ENCODE results near the gene ZNF483. TPM values are rescaled to one million over a fixed set of nuclear protein-coding genes. Genes with fewer than 3 reads are reported as not detected.
"Not testable (repeated sequence)": the region's sequence is repeated elsewhere in the genome, so short reads cannot be mapped to it uniquely, and the experiment has no call there.

Gene ZNF483
- total RNA-seq, 1 experiment from 2014 or later: 4.8 TPM

GRCh38 chr9:111497196-111497595, 27.8 kb upstream of the ZNF483 start:
- H3K9me3 ChIP-seq (ENCODE audit: control insufficient read depth, insufficient read depth, low read depth, low read length); H3K27me3 ChIP-seq (ENCODE audit: control insufficient read depth, insufficient read depth, low read length); POLR2A ChIA-PET; H3K4me3 ChIP-seq (ENCODE audit: low read depth in 2 of 2, low read length in 2 of 2); CTCF ChIA-PET; H3K27ac ChIP-seq (ENCODE audit: low read length); in situ Hi-C loops (cut with HindIII; ENCODE audit: low pct_unique_long_range_greater_than_20kb, low sequenced_read_pairs); H3K36me3 ChIP-seq (ENCODE audit: control insufficient read depth, insufficient read depth, low read length); intact Hi-C loops (cut with micrococcal nuclease; ENCODE audit: unreplicated experiment); ATAC-seq; H3K4me1 ChIP-seq (ENCODE audit: control insufficient read depth, insufficient read depth, low read length); BruUV-seq (replicated peaks); DNase-seq (ENCODE audit: low read depth, low spot score): not testable (repeated sequence)

DNA sequence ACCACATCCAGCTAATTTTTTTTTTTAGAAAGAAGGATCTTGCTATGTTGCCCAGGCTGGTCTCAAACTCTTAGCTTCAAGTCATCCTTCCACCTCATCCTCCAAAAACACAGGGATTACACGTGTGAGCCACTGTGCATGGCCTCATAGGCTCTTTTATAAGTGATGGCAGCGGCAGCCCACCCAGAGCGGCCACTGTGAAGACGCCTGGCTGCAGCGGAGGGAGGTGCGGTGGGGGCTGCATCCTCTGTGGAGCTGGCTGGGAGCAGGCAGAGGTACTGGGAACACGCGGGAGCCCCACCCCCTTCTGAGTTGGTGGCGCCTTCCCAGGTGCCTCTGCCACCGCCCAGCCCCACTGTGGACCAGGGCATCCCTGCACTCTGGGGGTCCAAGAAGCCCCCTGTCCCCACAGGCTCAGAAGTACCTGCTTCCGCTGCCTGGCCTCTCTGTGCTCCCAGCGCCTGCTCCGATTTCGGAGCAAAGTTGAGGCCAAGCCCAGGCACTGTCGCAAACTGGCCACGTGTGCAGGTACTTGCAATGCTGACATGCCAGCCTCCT, 23.9 kb upstream of the ZNF483 start:
- DNase-seq (ENCODE audit: low read depth, low spot score) (no peak), ATAC-seq (no peak)
- Histone ChIP-seq H3K4me3 (ENCODE audit: low read depth in 2 of 2, low read length in 2 of 2) (no peak overlapping the region), H3K27ac (ENCODE audit: low read length) (no peak overlapping the region), H3K4me1 (ENCODE audit: control insufficient read depth, insufficient read depth, low read length) (no peaks in the 10 kb centered on the region), H3K27me3 (ENCODE audit: control insufficient read depth, insufficient read depth, low read length) (no peaks in the 10 kb centered on the region), H3K9me3 (ENCODE audit: control insufficient read depth, insufficient read depth, low read depth, low read length) (no peaks in the 10 kb centered on the region), H3K36me3 (ENCODE audit: control insufficient read depth, insufficient read depth, low read length) (no peaks in the 10 kb centered on the region)
- in situ Hi-C loops (cut with HindIII; ENCODE audit: low pct_unique_long_range_greater_than_20kb, low sequenced_read_pairs): no loop called here
- BruUV-seq (replicated peaks): no TSS peak
- intact Hi-C loops (cut with micrococcal nuclease; ENCODE audit: unreplicated experiment): no loop called here
- POLR2A ChIA-PET: interaction anchor here (0.6 kb wide), 2 partner anchors 12 to 167 kb away, joined by 4 read pairs; no protein-coding TSS in a partner anchor
- CTCF ChIA-PET: no interaction called here
- TF ChIP-seq TCF7L2 (IDR thresholded peaks at IDR 0.05; ENCODE audit: low read depth, low read length): no peak
- no peak for TF ChIP-seq REST (IDR thresholded peaks at IDR 0.05; ENCODE audit: insufficient read depth in 1 of 2, low read depth in 2 of 2, low read length in 1 of 2)
- no peak for TF ChIP-seq SIN3A (IDR thresholded peaks at IDR 0.05; ENCODE audit: borderline replicate concordance, insufficient read depth, low read depth, low read length)
- TF ChIP-seq POLR2AphosphoS5 (IDR thresholded peaks at IDR 0.05; ENCODE audit: low read depth, low read length): no peak
- TF ChIP-seq, protein P1, sequence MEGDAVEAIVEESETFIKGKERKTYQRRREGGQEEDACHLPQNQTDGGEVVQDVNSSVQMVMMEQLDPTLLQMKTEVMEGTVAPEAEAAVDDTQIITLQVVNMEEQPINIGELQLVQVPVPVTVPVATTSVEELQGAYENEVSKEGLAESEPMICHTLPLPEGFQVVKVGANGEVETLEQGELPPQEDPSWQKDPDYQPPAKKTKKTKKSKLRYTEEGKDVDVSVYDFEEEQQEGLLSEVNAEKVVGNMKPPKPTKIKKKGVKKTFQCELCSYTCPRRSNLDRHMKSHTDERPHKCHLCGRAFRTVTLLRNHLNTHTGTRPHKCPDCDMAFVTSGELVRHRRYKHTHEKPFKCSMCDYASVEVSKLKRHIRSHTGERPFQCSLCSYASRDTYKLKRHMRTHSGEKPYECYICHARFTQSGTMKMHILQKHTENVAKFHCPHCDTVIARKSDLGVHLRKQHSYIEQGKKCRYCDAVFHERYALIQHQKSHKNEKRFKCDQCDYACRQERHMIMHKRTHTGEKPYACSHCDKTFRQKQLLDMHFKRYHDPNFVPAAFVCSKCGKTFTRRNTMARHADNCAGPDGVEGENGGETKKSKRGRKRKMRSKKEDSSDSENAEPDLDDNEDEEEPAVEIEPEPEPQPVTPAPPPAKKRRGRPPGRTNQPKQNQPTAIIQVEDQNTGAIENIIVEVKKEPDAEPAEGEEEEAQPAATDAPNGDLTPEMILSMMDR (IDR thresholded peaks at IDR 0.05): no peak

DNA sequence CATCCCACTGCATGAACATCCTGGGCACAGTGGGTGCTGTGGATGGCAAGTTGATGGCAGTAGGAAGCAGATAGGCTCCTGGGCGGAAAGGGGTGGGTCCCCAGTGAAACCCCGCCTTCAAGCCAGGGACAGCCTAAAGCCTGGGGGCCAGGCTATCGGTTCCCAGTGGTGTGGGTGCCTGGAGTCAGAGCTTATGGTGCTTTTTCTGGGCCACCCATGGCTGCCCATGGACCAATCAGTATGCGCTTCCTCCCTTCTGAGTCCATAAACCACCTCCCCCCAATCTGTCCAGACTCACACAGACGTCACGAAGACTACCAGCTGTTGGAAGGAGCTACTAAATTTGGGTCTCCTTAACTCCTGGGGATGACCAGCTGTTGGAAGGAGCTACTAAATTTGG, 23.3 kb upstream of the ZNF483 start:
- intact Hi-C loops (cut with micrococcal nuclease; ENCODE audit: unreplicated experiment) (no loop called here), in situ Hi-C loops (cut with HindIII; ENCODE audit: low pct_unique_long_range_greater_than_20kb, low sequenced_read_pairs) (no loop called here)
- Histone ChIP-seq H3K4me1 (ENCODE audit: control insufficient read depth, insufficient read depth, low read length) (no peaks in the 10 kb centered on the region), H3K36me3 (ENCODE audit: control insufficient read depth, insufficient read depth, low read length) (no peaks in the 10 kb centered on the region), H3K4me3 (ENCODE audit: low read depth in 2 of 2, low read length in 2 of 2) (no peak overlapping the region), H3K27me3 (ENCODE audit: control insufficient read depth, insufficient read depth, low read length) (no peaks in the 10 kb centered on the region), H3K27ac (ENCODE audit: low read length) (no peak overlapping the region), H3K9me3 (ENCODE audit: control insufficient read depth, insufficient read depth, low read depth, low read length) (no peaks in the 10 kb centered on the region)
- ChIA-PET CTCF (no interaction called here), POLR2A (interaction anchor here (0.6 kb wide), 1 partner anchor 166 kb away, joined by 4 read pairs; no protein-coding TSS in a partner anchor)
- ATAC-seq: no peak
- BruUV-seq (replicated peaks): no TSS peak
- DNase-seq (ENCODE audit: low read depth, low spot score): no peak
- TF ChIP-seq TCF7L2 (IDR thresholded peaks at IDR 0.05; ENCODE audit: low read depth, low read length): no peak
- TF ChIP-seq, protein P1 (IDR thresholded peaks at IDR 0.05): no peak
